Panc1 (cell line): ENCODE results near the gene UGT1A5.

Experiments used
- CTCF ChIP-seq: fragments of 450-650 bp; IDR thresholded peaks from 2 replicates; pipeline ENCODE4 v1.5.1; 2017; ENCODE audit warnings: mild to moderate bottlenecking
- POLR2AphosphoS5 ChIP-seq: IDR thresholded peaks from 2 replicates; pipeline ENCODE4 v1.6.1; 2012; ENCODE audit warnings: mild to moderate bottlenecking, low read depth, low read length, moderate library complexity
- REST ChIP-seq, 2 experiments: IDR thresholded peaks; 2 replicates each; pipeline ENCODE4 v1.6.1; 2011 to 2012; ENCODE audit warnings: low read depth in 2 of 2, control low read depth in 1 of 2, low read length in 1 of 2, mild to moderate bottlenecking in 1 of 2, moderate library complexity in 1 of 2; ENCODE audit not compliant: insufficient read depth in 1 of 2
- SIN3A ChIP-seq: IDR thresholded peaks from 2 replicates; pipeline ENCODE4 v1.6.1; 2012; ENCODE audit warnings: low read depth, mild to moderate bottlenecking, low read length, moderate library complexity, borderline replicate concordance; ENCODE audit not compliant: insufficient read depth
- TCF7L2 ChIP-seq: IDR thresholded peaks from 2 replicates; pipeline ENCODE4 v1.6.1; 2011; ENCODE audit warnings: mild to moderate bottlenecking, low read depth, low read length, inconsistent platforms

- no peak for TF ChIP-seq CTCF
- TF ChIP-seq REST (IDR thresholded peaks at IDR 0.05; ENCODE audit: insufficient read depth in 1 of 2, low read depth in 2 of 2, low read length in 1 of 2) = no peak
- no peak for TF ChIP-seq TCF7L2
- TF ChIP-seq POLR2AphosphoS5 = no peak
- no peak for TF ChIP-seq SIN3A
Observed at GRCh38 chr2:233794128-233794658, 81.5 kb downstream of the UGT1A5 start.
